Epithelial cell of esophagus (primary cell): ENCODE measurements around the gene SLC35F4.

Experiments used
- DNase-seq: peaks from one replicate; pipeline ENCODE4 v3.0.0; 2010; ENCODE audit warnings: low read depth
- H3K4me3 ChIP-seq: 2 replicates; pipeline ENCODE4 v1.5.1; 2011; ENCODE audit warnings: mild to moderate bottlenecking, low read length, control low read depth
- CTCF ChIP-seq: IDR thresholded peaks from 2 replicates; pipeline ENCODE4 v1.5.1; 2011; ENCODE audit warnings: low read depth, mild to moderate bottlenecking, low read length, control low read depth, inconsistent platforms; ENCODE audit not compliant: insufficient read depth; ENCODE audit errors: missing control alignments

SLC35F4 gene

DNA sequence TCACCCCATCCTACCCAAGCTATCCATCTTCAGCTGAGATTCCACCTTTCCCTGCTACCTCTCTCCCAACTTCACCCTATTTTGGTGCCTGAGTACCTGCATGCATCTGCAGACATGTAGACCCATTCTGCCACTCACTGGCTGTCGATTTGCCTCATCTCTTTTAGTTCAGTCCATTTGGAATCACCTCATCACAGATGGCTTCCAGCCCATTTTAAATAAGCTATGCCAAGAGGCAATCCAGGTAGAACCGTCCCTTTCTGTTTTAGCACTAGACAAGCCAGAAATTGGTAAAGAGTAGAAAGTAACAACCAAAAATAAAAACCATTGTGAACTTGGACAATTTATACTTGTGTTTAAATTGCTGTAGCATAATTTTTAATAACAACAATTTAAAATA, 11.3 kb downstream of the SLC35F4 start:
- DNase-seq: no peak
- H3K4me3 ChIP-seq: no peak overlapping the region
- TF ChIP-seq CTCF: no peak

DNA sequence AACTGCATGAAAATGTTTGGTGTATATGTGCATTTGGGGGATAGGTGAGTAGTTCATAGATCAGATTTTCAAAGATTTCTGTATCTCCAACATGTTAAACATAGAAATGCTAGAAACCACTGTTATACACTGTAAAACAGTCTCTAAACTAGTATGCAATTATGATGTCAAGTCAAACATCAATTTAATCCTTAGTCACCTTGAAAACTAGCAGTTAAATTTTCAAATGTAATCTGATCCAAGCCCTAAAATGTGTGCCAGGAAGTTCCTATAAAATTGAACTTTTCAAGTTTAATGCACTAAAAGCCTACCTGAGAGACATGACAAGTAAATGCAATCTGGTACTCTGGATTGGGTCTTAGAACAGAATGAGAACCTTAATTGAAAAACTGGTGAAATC, 14.5 kb downstream of the SLC35F4 start:
- TF ChIP-seq CTCF: no peak
- DNase-seq: no peak
- no peak overlapping the region for H3K4me3 ChIP-seq

- no peak for DNase-seq
- H3K4me3 ChIP-seq: no peak overlapping the region
- no peak for TF ChIP-seq CTCF
These were observed 17.1 kb downstream of the SLC35F4 start for GRCh38 chr14:57848786-57849185.

DNA sequence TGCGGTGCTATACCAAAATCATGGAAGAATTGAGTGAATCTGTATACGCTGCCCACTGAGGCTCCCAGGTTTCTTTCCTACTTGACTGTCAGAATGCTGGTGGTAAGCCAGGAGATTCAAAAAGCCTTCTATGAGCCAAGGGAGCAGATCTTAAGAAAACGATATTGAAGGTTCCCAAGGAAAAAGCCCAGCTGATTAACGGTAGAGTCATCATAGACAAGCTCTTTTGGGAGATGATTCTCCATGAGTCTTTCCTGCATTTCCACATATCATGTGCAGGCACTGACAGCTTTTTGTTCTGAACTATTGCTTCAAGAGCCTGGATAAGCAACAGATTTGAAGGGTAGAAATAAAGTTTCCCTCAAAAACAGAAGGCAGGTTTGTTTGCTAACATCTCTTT, 17.5 kb downstream of the SLC35F4 start:
- no peak for TF ChIP-seq CTCF
- no peak overlapping the region for H3K4me3 ChIP-seq
- no peak for DNase-seq

DNA sequence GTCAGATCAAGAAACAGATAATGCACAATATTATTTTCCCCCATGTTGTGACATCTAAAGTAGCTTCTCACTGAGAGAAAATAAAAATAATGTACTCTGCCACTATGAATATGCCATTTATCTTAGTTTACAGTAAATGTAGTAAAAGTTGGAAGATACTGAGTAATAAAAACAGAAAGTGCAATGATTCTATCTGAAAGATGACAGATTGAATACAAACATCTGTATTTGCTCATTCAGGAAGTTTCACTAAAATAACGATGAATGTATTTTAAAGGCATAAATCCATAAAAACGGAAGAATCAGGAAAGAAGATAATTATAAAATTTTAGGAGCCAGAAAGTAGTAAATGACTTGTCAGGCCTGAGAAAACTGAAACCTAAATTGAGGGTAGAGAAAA, 18.2 kb downstream of the SLC35F4 start:
- no peak for TF ChIP-seq CTCF
- no peak for DNase-seq
- H3K4me3 ChIP-seq: no peak overlapping the region

- no peak overlapping the region for H3K4me3 ChIP-seq
- no peak for TF ChIP-seq CTCF
- no peak for DNase-seq
These were observed 18.8 kb downstream of the SLC35F4 start for GRCh38 chr14:57847096-57847495.

DNA sequence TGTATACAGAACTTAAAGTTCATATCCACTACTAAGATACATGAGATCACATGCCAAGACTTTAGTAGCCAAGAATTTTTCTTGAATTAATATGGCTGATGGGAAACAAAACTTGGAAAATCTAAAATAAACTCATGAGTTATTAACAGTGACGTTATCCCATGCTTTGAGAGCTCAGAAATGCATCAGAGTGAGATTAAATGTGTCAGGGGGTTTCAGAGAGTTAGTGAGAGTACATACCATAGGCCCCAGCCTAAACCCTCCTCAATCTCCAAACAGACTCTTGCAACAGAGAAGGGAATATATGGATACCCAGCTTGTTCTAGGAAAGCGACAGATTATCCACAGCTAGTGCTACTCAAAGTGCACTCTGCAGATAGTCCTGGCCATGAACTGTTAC, 19.3 kb downstream of the SLC35F4 start:
- H3K4me3 ChIP-seq: no peak overlapping the region
- no peak for TF ChIP-seq CTCF
- no peak for DNase-seq
